AG04449 (cell line): ENCODE results near the gene DNASE1L2.
"Not testable (repeated sequence)": the region's sequence is repeated elsewhere in the genome, so short reads cannot be mapped to it uniquely, and the experiment has no call there.

ENCODE experiments used
- CTCF ChIA-PET: fragments of 350-600 bp; formaldehyde crosslinking; extraction: SDS; loops from one replicate; lab custom pipeline; 2021; ENCODE audit warnings: antibody characterized with exemption; lab: Yijun Ruan, JAX
- POLR2A ChIA-PET: fragments of 400-600, 350-600 bp; formaldehyde crosslinking; extraction: SDS; loops from one replicate; lab custom pipeline; 2020; ENCODE audit warnings: antibody characterized with exemption, inconsistent platforms; lab: Yijun Ruan, JAX
- DNase-seq: peaks from one replicate; pipeline ENCODE4 v3.0.0-alpha.2; 2010; ENCODE audit warnings: low read depth, low spot score
- H3K4me3 ChIP-seq: 2 replicates; pipeline ENCODE4 v1.5.1; 2011; ENCODE audit warnings: low read depth, mild to moderate bottlenecking, control low read depth, low read length
- TF ChIP-seq, protein P1 (sequence below): IDR thresholded peaks from one replicate; pipeline ENCODE4 v1.5.1; 2011; ENCODE audit warnings: mild to moderate bottlenecking, moderate library complexity, low read length, control low read depth, inconsistent platforms; ENCODE audit not compliant: insufficient read depth; ENCODE audit errors: missing control alignments

The DNASE1L2 gene

DNA sequence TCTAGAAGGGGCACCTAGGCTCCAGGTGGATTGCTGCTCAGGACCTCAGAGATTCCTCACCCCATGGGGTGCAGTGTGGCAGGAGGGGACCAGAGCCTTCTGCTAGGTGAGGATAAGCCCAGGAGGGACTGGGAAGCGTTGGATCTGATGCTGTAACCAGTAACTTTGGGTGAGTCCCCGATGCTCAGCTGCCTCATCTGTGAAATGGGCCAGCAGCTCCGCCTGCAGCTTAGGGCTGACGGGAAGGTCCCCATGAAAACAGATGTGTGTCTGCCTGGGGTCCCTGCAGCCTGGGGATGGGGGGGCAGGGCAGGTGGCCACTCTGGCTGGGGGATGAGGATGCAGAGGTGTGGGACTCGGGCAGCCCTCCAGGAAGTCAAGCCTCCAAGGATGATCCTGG, 37.1 kb upstream of the DNASE1L2 start:
- TF ChIP-seq, protein P1, sequence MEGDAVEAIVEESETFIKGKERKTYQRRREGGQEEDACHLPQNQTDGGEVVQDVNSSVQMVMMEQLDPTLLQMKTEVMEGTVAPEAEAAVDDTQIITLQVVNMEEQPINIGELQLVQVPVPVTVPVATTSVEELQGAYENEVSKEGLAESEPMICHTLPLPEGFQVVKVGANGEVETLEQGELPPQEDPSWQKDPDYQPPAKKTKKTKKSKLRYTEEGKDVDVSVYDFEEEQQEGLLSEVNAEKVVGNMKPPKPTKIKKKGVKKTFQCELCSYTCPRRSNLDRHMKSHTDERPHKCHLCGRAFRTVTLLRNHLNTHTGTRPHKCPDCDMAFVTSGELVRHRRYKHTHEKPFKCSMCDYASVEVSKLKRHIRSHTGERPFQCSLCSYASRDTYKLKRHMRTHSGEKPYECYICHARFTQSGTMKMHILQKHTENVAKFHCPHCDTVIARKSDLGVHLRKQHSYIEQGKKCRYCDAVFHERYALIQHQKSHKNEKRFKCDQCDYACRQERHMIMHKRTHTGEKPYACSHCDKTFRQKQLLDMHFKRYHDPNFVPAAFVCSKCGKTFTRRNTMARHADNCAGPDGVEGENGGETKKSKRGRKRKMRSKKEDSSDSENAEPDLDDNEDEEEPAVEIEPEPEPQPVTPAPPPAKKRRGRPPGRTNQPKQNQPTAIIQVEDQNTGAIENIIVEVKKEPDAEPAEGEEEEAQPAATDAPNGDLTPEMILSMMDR: no peak
- H3K4me3 ChIP-seq: no peak overlapping the region
- ChIA-PET CTCF (interaction anchor here (1.2 kb wide), 1 partner anchor 59 kb away, joined by 3 read pairs; no protein-coding TSS in a partner anchor), POLR2A (interaction anchor here (1.6 kb wide), 1 partner anchor 44 kb away, joined by 8 read pairs; the partner anchor contains the start of gene TRAF7)
- DNase-seq: no peak

DNA sequence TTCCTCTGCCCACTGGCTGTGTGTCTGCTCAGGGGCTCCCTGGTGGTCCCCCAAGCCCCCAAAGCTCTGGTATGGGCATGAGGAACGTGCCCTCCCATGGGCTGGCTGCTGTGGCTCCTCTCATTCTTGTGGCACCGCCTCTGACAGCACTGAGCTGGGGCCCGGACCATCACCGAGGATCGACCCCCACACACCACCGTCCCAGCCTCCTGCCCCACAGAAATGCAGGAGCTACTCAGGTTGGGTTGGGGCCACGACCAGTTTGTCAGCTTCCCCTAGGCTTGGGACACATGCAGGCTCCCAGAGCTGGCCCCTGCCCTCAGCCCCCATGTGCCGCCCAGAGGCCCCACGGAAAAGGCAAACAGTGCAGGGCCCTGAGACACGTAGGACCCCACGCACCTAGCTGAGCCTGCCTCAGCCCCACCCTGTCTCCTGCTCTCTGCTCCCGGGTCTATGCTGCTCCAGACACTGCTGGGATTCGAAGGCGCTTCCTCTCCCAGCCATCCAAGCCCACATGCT, 36.6 kb upstream of the DNASE1L2 start:
- ChIA-PET POLR2A (interaction anchor here (1.6 kb wide), 1 partner anchor 44 kb away, joined by 8 read pairs; the partner anchor contains the start of gene TRAF7), CTCF (no interaction called here)
- DNase-seq: no peak
- H3K4me3 ChIP-seq: no peak overlapping the region
- TF ChIP-seq, protein P1: no peak

- DNase-seq: no peak
- POLR2A ChIA-PET: interaction anchor here (1.6 kb wide), 1 partner anchor 45 kb away, joined by 8 read pairs; the partner anchor contains the start of gene TRAF7
- TF ChIP-seq, protein P1: no peak
- H3K4me3 ChIP-seq: no peak overlapping the region
- CTCF ChIA-PET: no interaction called here
Measured at GRCh38 chr16:2200313-2200712, 35.9 kb upstream of the DNASE1L2 start.

GRCh38 chr16:2203119-2203688, 33.0 kb upstream of the DNASE1L2 start:
- POLR2A ChIA-PET: interaction anchor here (0.6 to 1.2 kb wide), 2 partner anchors 31 to 48 kb away, joined by 3 to 4 read pairs; partner anchors contain the start of gene TRAF7
- H3K4me3 ChIP-seq, DNase-seq: not testable (repeated sequence)
- CTCF ChIA-PET: interaction anchor here (2.4 kb wide), 1 partner anchor 8 kb away, joined by 10 read pairs; no protein-coding TSS in a partner anchor

DNA sequence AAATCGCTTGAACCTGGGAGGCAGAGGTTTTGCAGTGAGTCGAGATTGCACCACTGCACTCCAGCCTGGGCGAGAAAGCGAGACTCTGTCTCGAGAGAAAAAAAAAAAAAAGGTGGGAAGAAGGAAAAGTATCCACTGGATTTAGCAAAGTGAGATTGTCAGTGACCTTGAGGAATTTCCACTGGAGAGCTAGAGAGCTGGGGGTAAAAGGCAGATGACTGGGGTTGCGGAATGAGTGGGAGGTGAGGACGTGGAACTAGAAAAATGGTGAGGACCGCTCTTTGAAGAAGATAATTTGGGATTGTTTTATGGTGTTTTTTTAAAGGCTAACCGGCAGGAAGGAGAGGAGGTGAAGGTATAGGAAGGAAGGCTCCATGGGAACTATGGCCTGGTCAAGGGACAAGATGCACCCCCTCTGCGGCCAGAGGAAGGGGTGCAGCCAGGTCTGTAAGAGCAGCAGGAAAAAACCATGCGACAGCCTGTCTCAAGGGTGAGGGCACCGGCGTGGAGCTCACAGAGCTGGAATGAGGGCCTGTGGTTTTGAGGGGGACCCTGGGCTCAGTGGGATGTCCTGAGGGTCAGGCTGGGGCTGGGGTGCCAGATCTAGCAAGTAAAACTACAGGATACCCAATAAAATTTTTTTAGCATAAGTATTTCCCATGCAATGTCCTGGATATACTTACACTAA, 31.7 kb upstream of the DNASE1L2 start:
- CTCF ChIA-PET: interaction anchor here (0.9 to 2.4 kb wide), 2 partner anchors 10 to 65 kb away, joined by 3 to 10 read pairs; no protein-coding TSS in a partner anchor
- no peak for DNase-seq
- POLR2A ChIA-PET: interaction anchor here (2.4 kb wide), 1 partner anchor 49 kb away, joined by 9 read pairs; the partner anchor contains the start of gene TRAF7

More for the DNA sequence above, 31.7 kb upstream of the DNASE1L2 start:
- peak overlapping the region; percentile 97 for H3K4me3 ChIP-seq
- TF ChIP-seq, protein P1: no peak
